EH (cell line): ENCODE measurements around the gene DCLK2.

ENCODE experiments used
- DNase-seq: peaks from one replicate; pipeline ENCODE4 v3.0.0-alpha.2; 2015; ENCODE audit warnings: low read depth

The DCLK2 gene

GRCh38 chr4:150238591-150238990 lies 160.3 kb downstream of the DCLK2 start:
- no peak for DNase-seq

- no peak for DNase-seq
Measured at GRCh38 chr4:150240011-150240410, 161.8 kb downstream of the DCLK2 start.

GRCh38 chr4:150242820-150243458 lies 164.7 kb downstream of the DCLK2 start:
- peak; percentile 73 for DNase-seq

- DNase-seq: no peak
Measured at GRCh38 chr4:150243932-150244331, 165.7 kb downstream of the DCLK2 start.

- DNase-seq: peak; percentile 91
Measured at GRCh38 chr4:150244600-150244999, 166.4 kb downstream of the DCLK2 start.

GRCh38 chr4:150247184-150247583 lies 168.9 kb downstream of the DCLK2 start:
- DNase-seq: no peak

GRCh38 chr4:150248181-150248580 lies 169.9 kb downstream of the DCLK2 start:
- DNase-seq: peak; percentile 46

- DNase-seq: peak; percentile 59
Measured at GRCh38 chr4:150250293-150250997, 172.2 kb downstream of the DCLK2 start.

GRCh38 chr4:150250998-150251651 lies 172.9 kb downstream of the DCLK2 start:
- DNase-seq: no peak

GRCh38 chr4:150251752-150252190 lies 173.5 kb downstream of the DCLK2 start:
- DNase-seq: no peak

GRCh38 chr4:150252306-150252705 lies 174.1 kb downstream of the DCLK2 start:
- DNase-seq: no peak

GRCh38 chr4:150252741-150253140 lies 174.5 kb downstream of the DCLK2 start:
- no peak for DNase-seq

GRCh38 chr4:150253416-150253815 lies 175.2 kb downstream of the DCLK2 start:
- no peak for DNase-seq

GRCh38 chr4:150253965-150254630 lies 175.9 kb downstream of the DCLK2 start:
- DNase-seq: no peak

GRCh38 chr4:150255610-150256224 lies 177.5 kb downstream of the DCLK2 start:
- no peak for DNase-seq

GRCh38 chr4:150256225-150256620 lies 178.0 kb downstream of the DCLK2 start:
- DNase-seq: no peak

- DNase-seq: no peak
Measured at GRCh38 chr4:150256841-150257730, 178.8 kb downstream of the DCLK2 start.

GRCh38 chr4:150258569-150258968 lies 180.3 kb downstream of the DCLK2 start:
- DNase-seq: no peak

- DNase-seq: no peak
Measured at GRCh38 chr4:150259861-150260567, 181.8 kb downstream of the DCLK2 start.

GRCh38 chr4:150261571-150261970 lies 183.3 kb downstream of the DCLK2 start:
- no peak for DNase-seq

GRCh38 chr4:150262611-150263010 lies 184.4 kb downstream of the DCLK2 start:
- DNase-seq: no peak
